IMR-90 (cell line): ENCODE results near the gene IMPG2. TPM values are rescaled to one million over a fixed set of nuclear protein-coding genes. Genes with fewer than 3 reads are reported as not detected.

Experiments used
- ATAC-seq: fragments of 200-7000 bp; cut with Tn5 transposase; 2 replicates; pipeline ENCODE4 v1.9.1; 2020; ENCODE audit warnings: low read depth, mild to moderate bottlenecking, moderate library complexity
- BruUV-seq: library from RNA; stranded (reverse); fragments of 400-500 nt; replicated peaks from 2 replicates; lab custom pipeline; 2021; lab: Mats Ljungman, UMichigan
- CTCF ChIA-PET: fragments of 300-600 bp; formaldehyde crosslinking; extraction: SDS; loops from one replicate; lab custom pipeline; 2021; ENCODE audit warnings: antibody characterized with exemption; lab: Yijun Ruan, JAX
- POLR2A ChIA-PET: fragments of 300-600 bp; sonication (Branson Sonifier 250); formaldehyde crosslinking; loops from one replicate; lab custom pipeline; 2022; ENCODE audit warnings: antibody characterized with exemption; ENCODE audit not compliant: unreplicated experiment; lab: Charles Lee
- DNase-seq: peaks from one replicate; pipeline ENCODE4 v3.0.0; 2013
- H2AFZ ChIP-seq: replicated peaks from 2 replicates; pipeline ENCODE3; 2013; ENCODE audit warnings: low read length, mild to moderate bottlenecking; ENCODE audit not compliant: poor library complexity
- H2AK5ac ChIP-seq: 2 replicates; pipeline ENCODE4 v1.6.1; 2013; ENCODE audit warnings: low read depth, low read length, inconsistent platforms
- H2AK9ac ChIP-seq: replicated peaks from 2 replicates; pipeline ENCODE3; 2013; ENCODE audit warnings: mild to moderate bottlenecking, low read depth, low read length, moderate library complexity; ENCODE audit not compliant: poor library complexity
- H2BK120ac ChIP-seq: 2 replicates; pipeline ENCODE4 v1.6.1; 2013; ENCODE audit warnings: low read depth, low read length, inconsistent platforms
- H2BK15ac ChIP-seq: 3 replicates; pipeline ENCODE4 v1.6.1; 2013; ENCODE audit warnings: low read depth, low read length, inconsistent platforms
- H2BK20ac ChIP-seq: 2 replicates; pipeline ENCODE4 v1.6.1; 2013; ENCODE audit warnings: low read depth, mild to moderate bottlenecking, inconsistent platforms, low read length, moderate library complexity
- H2BK5ac ChIP-seq: 2 replicates; pipeline ENCODE4 v1.6.1; 2013; ENCODE audit warnings: mild to moderate bottlenecking, low read depth, low read length, inconsistent platforms; ENCODE audit not compliant: poor library complexity, severe bottlenecking
- H3K14ac ChIP-seq: replicated peaks from 2 replicates; pipeline ENCODE4 v1.6.1; 2013; ENCODE audit warnings: low read depth, low read length, inconsistent platforms
- H3K18ac ChIP-seq: 2 replicates; pipeline ENCODE4 v1.6.1; 2013; ENCODE audit warnings: low read depth, low read length, control low read depth
- H3K23ac ChIP-seq: 2 replicates; pipeline ENCODE4 v1.6.1; 2013; ENCODE audit warnings: low read depth, low read length, inconsistent platforms
- H3K27ac ChIP-seq: 2 replicates; pipeline ENCODE4 v1.5.1; 2013; ENCODE audit warnings: mild to moderate bottlenecking, control low read depth, low read length; ENCODE audit not compliant: insufficient read depth
- H3K27me3 ChIP-seq: 2 replicates; pipeline ENCODE4 v1.6.1; 2013; ENCODE audit warnings: low read length; ENCODE audit not compliant: control insufficient read depth, insufficient read depth
- H3K36me3 ChIP-seq: 2 replicates; pipeline ENCODE4 v1.6.1; 2013; ENCODE audit warnings: low read length, mixed read lengths; ENCODE audit not compliant: control insufficient read depth, insufficient read depth
- H3K4ac ChIP-seq: 2 replicates; pipeline ENCODE4 v1.6.1; 2013; ENCODE audit warnings: low read depth, low read length, inconsistent platforms
- H3K4me1 ChIP-seq: 2 replicates; pipeline ENCODE4 v1.6.1; 2013; ENCODE audit warnings: low read length, mixed read lengths; ENCODE audit not compliant: control insufficient read depth, insufficient read depth
- H3K4me2 ChIP-seq: 2 replicates; pipeline ENCODE4 v1.6.1; 2013; ENCODE audit warnings: low read depth, mild to moderate bottlenecking, control low read depth, low read length, moderate library complexity
- H3K4me3 ChIP-seq: 2 replicates; pipeline ENCODE4 v1.5.1; 2013; ENCODE audit warnings: low read depth, mild to moderate bottlenecking, control low read depth, low read length, moderate library complexity; ENCODE audit not compliant: insufficient read depth
- H3K56ac ChIP-seq: 2 replicates; pipeline ENCODE4 v1.6.1; 2013; ENCODE audit warnings: low read length, inconsistent platforms; ENCODE audit not compliant: insufficient read depth; ENCODE audit errors: extremely low read depth
- H3K79me1 ChIP-seq, 2 experiments: 2 replicates each; pipeline ENCODE4 v1.6.1; 2013; ENCODE audit warnings: low read length in 2 of 2, inconsistent platforms in 1 of 2, low read depth in 1 of 2
- H3K9ac ChIP-seq: 2 replicates; pipeline ENCODE4 v1.6.1; 2013; ENCODE audit warnings: low read depth, low read length, control low read depth
- H3K9me1 ChIP-seq: 2 replicates; pipeline ENCODE4 v1.6.1; 2013; ENCODE audit warnings: low read length, inconsistent platforms; ENCODE audit not compliant: insufficient read depth
- H3K9me3 ChIP-seq: 2 replicates; pipeline ENCODE4 v1.6.1; 2013; ENCODE audit warnings: low read length; ENCODE audit not compliant: control insufficient read depth, insufficient read depth
- H4K20me1 ChIP-seq: 2 replicates; pipeline ENCODE4 v1.6.1; 2013; ENCODE audit warnings: low read length, inconsistent platforms; ENCODE audit not compliant: insufficient read depth
- H4K5ac ChIP-seq: 2 replicates; pipeline ENCODE4 v1.6.1; 2013; ENCODE audit warnings: mild to moderate bottlenecking, low read depth, low read length, control low read depth
- H4K8ac ChIP-seq, 2 experiments: 2 replicates each; pipeline ENCODE4 v1.6.1; 2013; ENCODE audit warnings: low read depth in 2 of 2, low read length in 2 of 2, control low read depth in 1 of 2, inconsistent platforms in 1 of 2
- H4K91ac ChIP-seq: 2 replicates; pipeline ENCODE4 v1.6.1; 2013; ENCODE audit warnings: low read depth, low read length, inconsistent platforms; ENCODE audit not compliant: insufficient read depth
- CEBPB ChIP-seq: IDR thresholded peaks from 2 replicates; pipeline ENCODE4 v1.6.1; 2012; ENCODE audit warnings: low read depth, low read length, improper control_type of control experiment
- CHD1 ChIP-seq: IDR thresholded peaks from 2 replicates; pipeline ENCODE4 v1.6.1; 2012; ENCODE audit warnings: low read depth, low read length, improper control_type of control experiment
- POLR2A ChIP-seq: IDR thresholded peaks from 2 replicates; pipeline ENCODE4 v1.6.1; 2012; ENCODE audit warnings: mild to moderate bottlenecking, low read depth, low read length
- RCOR1 ChIP-seq: IDR thresholded peaks from 2 replicates; pipeline ENCODE4 v1.6.1; 2012; ENCODE audit warnings: mild to moderate bottlenecking, low read length, improper control_type of control experiment; ENCODE audit not compliant: insufficient replicate concordance
- RFX5 ChIP-seq: IDR thresholded peaks from 2 replicates; pipeline ENCODE4 v1.8.0; 2012; ENCODE audit warnings: low read depth, mild to moderate bottlenecking, low read length, moderate library complexity
- WGBS, 2 experiments: methylation state at CpG; one replicate each; pipeline versions ENCODE4 v1.1.5 to v1.1.7; 2013; ENCODE audit warnings: missing lambda C conversion rate in 2 of 2; ENCODE audit not compliant: insufficient read length in 1 of 2; ENCODE audit errors: extremely low coverage in 2 of 2; 5-methylcytosine and 5-hydroxymethylcytosine counted together
- dilution Hi-C: fragments of 300-500 bp; cut with HindIII; formaldehyde crosslinking; loops from one replicate; pipeline ENCODE4 v1.14.3; 2018; ENCODE audit warnings: low sequenced_read_pairs; ENCODE audit not compliant: unreplicated experiment
- in situ Hi-C: fragments of 300-500 bp; cut with MboI; formaldehyde crosslinking; loops from 3 replicates; pipeline ENCODE4 v1.14.3; 2019; ENCODE audit warnings: low sequenced_read_pairs, inconsistent platforms, mixed read lengths
- intact Hi-C: fragments of 100-400 bp; cut with micrococcal nuclease; formaldehyde crosslinking; loops from 2 replicates; pipeline ENCODE4 v1.10.0; 2022
- polyA plus RNA-seq, 3 experiments: library from polyadenylated mRNA; depleted of rRNA; stranded (reverse); fragments of >200 nt; gene quantifications; 2 replicates each; pipeline ENCODE4 v1.2.3, GENCODE V29; 2012; ENCODE audit warnings: low replicate concordance in 1 of 3
- total RNA-seq: library from RNA; depleted of rRNA; stranded (reverse); fragments of >200 nt; gene quantifications from 2 replicates; pipeline ENCODE4 v1.2.3, GENCODE V29; 2012
- TF ChIP-seq, protein P1 (sequence below): conservative IDR thresholded peaks from 2 replicates; pipeline ENCODE4 v1.5.1; 2012; ENCODE audit warnings: mild to moderate bottlenecking, low read depth, low read length, improper control_type of control experiment
- TF ChIP-seq, protein P2 (sequence below): fragments of 150-350 bp; IDR thresholded peaks from 2 replicates; pipeline ENCODE4 v1.6.1; 2016; ENCODE audit warnings: low read depth, mild to moderate bottlenecking, low read length, moderate library complexity, borderline replicate concordance
- TF ChIP-seq, protein P3 (sequence below): fragments of 150-350 bp; IDR thresholded peaks from 2 replicates; pipeline ENCODE4 v1.6.1; 2017; ENCODE audit warnings: mild to moderate bottlenecking, antibody characterized with exemption, low read length, low read depth

IMPG2 gene
- total and polyA plus RNA-seq, 2 of the 4 experiments (the other 2 are of a cell fraction): 0.10 to 0.18 TPM

DNA sequence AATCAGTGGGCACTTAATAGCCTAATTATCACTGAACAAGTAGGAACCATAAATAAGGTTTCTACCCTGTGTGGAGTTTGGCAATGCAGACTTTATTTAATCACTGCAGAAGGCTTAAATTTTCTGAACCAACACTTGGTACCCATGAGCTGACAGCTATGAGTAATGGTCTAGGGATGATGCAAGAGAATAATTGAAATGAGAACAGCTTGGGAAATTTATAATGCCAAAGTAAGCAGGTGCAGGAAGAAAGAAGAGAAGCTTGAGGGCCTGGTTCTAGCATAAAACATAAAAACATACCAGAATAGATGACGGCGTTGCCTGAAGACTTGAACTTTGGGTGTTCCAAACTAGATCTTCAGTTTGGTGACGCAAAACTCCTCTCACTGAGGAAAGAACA is 67.0 kb downstream of the IMPG2 start:
- Histone ChIP-seq H3K9me3 (no peaks in the 10 kb centered on the region), H3K9ac (no peak overlapping the region), H3K56ac (no peak overlapping the region), H2AK5ac (no peak overlapping the region), H4K5ac (no peak overlapping the region), H2BK15ac (no peak overlapping the region), H3K4ac (no peak overlapping the region), H3K23ac (no peak overlapping the region), H4K8ac (no peak overlapping the region), H3K27me3 (no peaks in the 10 kb centered on the region; the same call in 1 of the 2 replicates), H2BK20ac (no peak overlapping the region), H2BK5ac (no peak overlapping the region), H3K4me2 (no peak overlapping the region), H3K36me3 (no peaks in the 10 kb centered on the region), H3K14ac (no peak overlapping the region), H3K79me1 (no peaks in the 10 kb centered on the region), H4K20me1 (no peaks in the 10 kb centered on the region), H3K18ac (no peak overlapping the region), H2AK9ac (no peak overlapping the region), H3K4me1 (no peaks in the 10 kb centered on the region), H2AFZ (no peak overlapping the region), H3K4me3 (no peak overlapping the region), H3K27ac (no peak overlapping the region), H4K91ac (no peak overlapping the region), H2BK120ac (no peak overlapping the region), H3K9me1 (no peaks in the 10 kb centered on the region)
- intact Hi-C loops (no loop called here), dilution Hi-C loops (no loop called here), in situ Hi-C loops (no loop called here)
- BruUV-seq: no TSS peak
- TF ChIP-seq POLR2A (no peak), RCOR1 (no peak), RFX5 (no peak), CEBPB (no peak), CHD1 (no peak)
- TF ChIP-seq, protein P1, sequence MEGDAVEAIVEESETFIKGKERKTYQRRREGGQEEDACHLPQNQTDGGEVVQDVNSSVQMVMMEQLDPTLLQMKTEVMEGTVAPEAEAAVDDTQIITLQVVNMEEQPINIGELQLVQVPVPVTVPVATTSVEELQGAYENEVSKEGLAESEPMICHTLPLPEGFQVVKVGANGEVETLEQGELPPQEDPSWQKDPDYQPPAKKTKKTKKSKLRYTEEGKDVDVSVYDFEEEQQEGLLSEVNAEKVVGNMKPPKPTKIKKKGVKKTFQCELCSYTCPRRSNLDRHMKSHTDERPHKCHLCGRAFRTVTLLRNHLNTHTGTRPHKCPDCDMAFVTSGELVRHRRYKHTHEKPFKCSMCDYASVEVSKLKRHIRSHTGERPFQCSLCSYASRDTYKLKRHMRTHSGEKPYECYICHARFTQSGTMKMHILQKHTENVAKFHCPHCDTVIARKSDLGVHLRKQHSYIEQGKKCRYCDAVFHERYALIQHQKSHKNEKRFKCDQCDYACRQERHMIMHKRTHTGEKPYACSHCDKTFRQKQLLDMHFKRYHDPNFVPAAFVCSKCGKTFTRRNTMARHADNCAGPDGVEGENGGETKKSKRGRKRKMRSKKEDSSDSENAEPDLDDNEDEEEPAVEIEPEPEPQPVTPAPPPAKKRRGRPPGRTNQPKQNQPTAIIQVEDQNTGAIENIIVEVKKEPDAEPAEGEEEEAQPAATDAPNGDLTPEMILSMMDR: no peak
- TF ChIP-seq, protein P2, sequence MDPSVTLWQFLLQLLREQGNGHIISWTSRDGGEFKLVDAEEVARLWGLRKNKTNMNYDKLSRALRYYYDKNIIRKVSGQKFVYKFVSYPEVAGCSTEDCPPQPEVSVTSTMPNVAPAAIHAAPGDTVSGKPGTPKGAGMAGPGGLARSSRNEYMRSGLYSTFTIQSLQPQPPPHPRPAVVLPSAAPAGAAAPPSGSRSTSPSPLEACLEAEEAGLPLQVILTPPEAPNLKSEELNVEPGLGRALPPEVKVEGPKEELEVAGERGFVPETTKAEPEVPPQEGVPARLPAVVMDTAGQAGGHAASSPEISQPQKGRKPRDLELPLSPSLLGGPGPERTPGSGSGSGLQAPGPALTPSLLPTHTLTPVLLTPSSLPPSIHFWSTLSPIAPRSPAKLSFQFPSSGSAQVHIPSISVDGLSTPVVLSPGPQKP: no peak
- TF ChIP-seq, protein P3, sequence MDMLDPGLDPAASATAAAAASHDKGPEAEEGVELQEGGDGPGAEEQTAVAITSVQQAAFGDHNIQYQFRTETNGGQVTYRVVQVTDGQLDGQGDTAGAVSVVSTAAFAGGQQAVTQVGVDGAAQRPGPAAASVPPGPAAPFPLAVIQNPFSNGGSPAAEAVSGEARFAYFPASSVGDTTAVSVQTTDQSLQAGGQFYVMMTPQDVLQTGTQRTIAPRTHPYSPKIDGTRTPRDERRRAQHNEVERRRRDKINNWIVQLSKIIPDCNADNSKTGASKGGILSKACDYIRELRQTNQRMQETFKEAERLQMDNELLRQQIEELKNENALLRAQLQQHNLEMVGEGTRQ: no peak
- ChIA-PET CTCF (no interaction called here), POLR2A (no interaction called here)
- DNase-seq: no peak
- no peak for ATAC-seq
- WGBS, 2 experiments: no CpG with 5 or more reads among the region's 3 CpGs
